ENCODE data around the gene FBXL20. TPM values are rescaled to one million over a fixed set of nuclear protein-coding genes. Genes with fewer than 3 reads are reported as not detected.
"Not testable (repeated sequence)": the region's sequence is repeated elsewhere in the genome, so short reads cannot be mapped to it uniquely, and the experiment has no call there.

The FBXL20 gene
- total and polyA plus RNA-seq, 8 donors = 2.5 to 15.5 (median 7.0) TPM

DNA sequence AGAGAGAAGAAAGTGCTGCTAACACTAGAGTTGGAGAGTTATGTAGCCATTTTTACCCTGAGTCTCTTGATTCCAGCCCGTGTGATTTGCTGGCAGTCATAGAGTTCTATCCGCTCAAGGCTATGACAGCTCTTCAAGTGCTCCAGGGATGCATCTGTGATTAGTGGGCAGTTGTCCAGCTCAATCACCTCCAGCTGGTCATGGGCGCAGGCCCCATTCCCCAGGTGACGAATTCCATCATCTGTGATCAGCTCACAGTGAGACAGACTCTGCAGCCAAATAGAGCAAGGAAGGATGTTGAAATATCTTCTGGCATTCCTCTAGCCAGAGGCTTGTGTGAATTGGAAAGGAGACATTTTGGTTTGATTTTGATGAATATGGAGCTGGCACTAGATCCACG is 137.3 kb downstream of the FBXL20 start:
- H3K4me3 ChIP-seq = no peak overlapping the region
- 81 to 86% methylated on average over 5 of the region's 5 CpGs for WGBS, 2 donors
- no peaks in the 10 kb centered on the region for H3K27me3 ChIP-seq
- no peak for ATAC-seq
- no peaks in the 10 kb centered on the region for H3K4me1 ChIP-seq
- no peaks in the 10 kb centered on the region for H3K9me3 ChIP-seq
- no peak overlapping the region for H3K27ac ChIP-seq
- TF ChIP-seq, protein P1, sequence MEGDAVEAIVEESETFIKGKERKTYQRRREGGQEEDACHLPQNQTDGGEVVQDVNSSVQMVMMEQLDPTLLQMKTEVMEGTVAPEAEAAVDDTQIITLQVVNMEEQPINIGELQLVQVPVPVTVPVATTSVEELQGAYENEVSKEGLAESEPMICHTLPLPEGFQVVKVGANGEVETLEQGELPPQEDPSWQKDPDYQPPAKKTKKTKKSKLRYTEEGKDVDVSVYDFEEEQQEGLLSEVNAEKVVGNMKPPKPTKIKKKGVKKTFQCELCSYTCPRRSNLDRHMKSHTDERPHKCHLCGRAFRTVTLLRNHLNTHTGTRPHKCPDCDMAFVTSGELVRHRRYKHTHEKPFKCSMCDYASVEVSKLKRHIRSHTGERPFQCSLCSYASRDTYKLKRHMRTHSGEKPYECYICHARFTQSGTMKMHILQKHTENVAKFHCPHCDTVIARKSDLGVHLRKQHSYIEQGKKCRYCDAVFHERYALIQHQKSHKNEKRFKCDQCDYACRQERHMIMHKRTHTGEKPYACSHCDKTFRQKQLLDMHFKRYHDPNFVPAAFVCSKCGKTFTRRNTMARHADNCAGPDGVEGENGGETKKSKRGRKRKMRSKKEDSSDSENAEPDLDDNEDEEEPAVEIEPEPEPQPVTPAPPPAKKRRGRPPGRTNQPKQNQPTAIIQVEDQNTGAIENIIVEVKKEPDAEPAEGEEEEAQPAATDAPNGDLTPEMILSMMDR (IDR thresholded peaks at IDR 0.05) = no peak
- peaks cover 3 to 55% (median 7%) of the 10 kb centered on the region in 3 donors for H3K36me3 ChIP-seq
- intact Hi-C loops (cut with DNase I) = no loop called here
- FAIRE-seq = no peak
- DNase-seq = no peak

DNA sequence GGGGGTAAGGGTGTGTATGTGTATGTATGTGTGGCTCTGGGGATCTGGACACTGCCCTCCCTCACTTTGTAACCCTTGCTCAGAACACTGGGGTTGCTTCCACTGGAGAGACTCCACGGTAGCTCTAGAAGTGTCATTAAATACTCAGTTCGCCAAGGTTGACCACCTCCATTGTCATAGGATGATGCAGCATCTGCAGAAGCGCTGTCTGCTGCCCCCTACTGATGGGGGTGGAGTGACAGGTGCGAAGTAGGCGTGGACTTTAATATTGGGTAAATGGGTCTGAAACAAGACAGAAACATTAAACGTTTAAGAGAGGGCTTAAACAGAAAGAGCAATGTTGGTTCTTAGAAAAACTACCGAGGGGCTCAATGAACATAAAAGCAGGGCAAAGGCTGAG is 140.1 kb downstream of the FBXL20 start:
- 78 to 83% methylated on average over 7 of the region's 7 CpGs for WGBS, 2 donors
- Histone ChIP-seq H3K9me3 (no peaks in the 10 kb centered on the region), H3K4me3 (no peak overlapping the region), H3K27me3 (no peaks in the 10 kb centered on the region), H3K36me3 (peaks cover 0 to 47% (median 13%) of the 10 kb centered on the region in 3 donors), H3K4me1 (no peaks in the 10 kb centered on the region), H3K27ac (no peak overlapping the region)
- no peak for FAIRE-seq
- TF ChIP-seq, protein P1 (IDR thresholded peaks at IDR 0.05) = no peak
- no peak for DNase-seq
- no peak for ATAC-seq
- intact Hi-C loops (cut with DNase I) = no loop called here

DNA sequence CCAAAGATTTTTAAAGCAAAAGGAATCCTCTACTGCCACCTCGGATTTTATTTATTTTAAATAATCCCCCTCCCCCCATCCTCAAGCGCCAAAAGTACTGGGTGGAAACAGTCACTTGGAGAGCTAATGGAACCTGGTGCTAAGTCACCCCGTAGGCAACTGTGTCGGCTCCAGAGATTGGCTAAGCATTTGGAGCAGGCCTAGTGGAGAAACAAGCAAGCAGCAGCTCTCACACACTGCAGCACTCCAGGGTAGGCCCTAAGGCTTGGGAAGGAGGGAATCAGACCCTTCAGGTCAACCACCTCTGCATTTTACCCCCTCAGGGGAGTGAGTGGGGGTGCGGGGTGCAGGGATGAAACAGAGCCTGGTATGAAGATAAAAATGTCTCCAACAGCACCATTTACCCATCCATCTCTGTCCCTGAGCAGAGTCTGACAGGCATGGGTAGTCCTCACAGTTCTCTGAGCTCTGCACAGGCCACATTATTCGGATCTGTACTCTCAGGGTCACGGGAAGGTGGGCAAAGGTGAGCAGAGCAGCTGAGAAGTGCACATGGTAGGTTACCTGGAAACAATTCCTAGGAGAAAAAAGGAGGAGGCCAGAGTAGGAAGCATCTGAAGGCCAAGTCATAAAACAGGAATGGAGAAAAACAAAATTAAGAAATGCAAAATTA is 148.5 kb downstream of the FBXL20 start:
- DNase-seq = no peak
- H3K4me1 ChIP-seq = no peaks in the 10 kb centered on the region
- peaks cover 0 to 14% (median 0%) of the 10 kb centered on the region in 3 donors for H3K36me3 ChIP-seq
- H3K9me3 ChIP-seq = no peaks in the 10 kb centered on the region
- WGBS, 2 donors = 81 to 82% methylated on average over 7 of the region's 7 CpGs
- no peaks in the 10 kb centered on the region for H3K27me3 ChIP-seq
- ATAC-seq = no peak
- intact Hi-C loops (cut with DNase I) = no loop called here
- no peak overlapping the region for H3K27ac ChIP-seq
- TF ChIP-seq, protein P1 (IDR thresholded peaks at IDR 0.05) = no peak
- no peak overlapping the region for H3K4me3 ChIP-seq
- FAIRE-seq = no peak

DNA sequence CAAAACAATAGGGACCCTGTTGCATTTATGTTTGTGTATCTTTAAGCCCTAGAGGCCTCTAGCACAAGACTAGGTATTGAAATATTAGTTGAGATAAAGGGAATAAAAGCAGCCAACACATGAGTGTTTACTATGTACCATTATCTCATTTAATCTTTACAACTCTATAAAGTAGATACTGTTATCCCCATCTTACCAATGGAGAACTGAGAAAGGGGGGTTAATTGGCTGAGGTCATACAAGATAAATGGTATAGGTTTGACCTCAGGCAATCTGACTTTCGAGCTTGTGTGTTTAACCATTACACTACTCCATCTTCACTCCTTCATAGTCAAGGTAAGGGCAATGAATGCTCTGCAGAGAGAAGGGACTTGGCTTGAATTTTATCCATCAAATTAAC is 149.4 kb downstream of the FBXL20 start:
- H3K27me3 ChIP-seq = no peaks in the 10 kb centered on the region
- H3K9me3 ChIP-seq = no peaks in the 10 kb centered on the region
- FAIRE-seq (no peak), DNase-seq (no peak), ATAC-seq (no peak)
- no peak overlapping the region for H3K27ac ChIP-seq
- no peak overlapping the region for H3K4me3 ChIP-seq
- intact Hi-C loops (cut with DNase I) = no loop called here
- peaks cover 0 to 14% (median 0%) of the 10 kb centered on the region in 3 donors for H3K36me3 ChIP-seq
- WGBS, 2 donors = 61 to 66% methylated on average over 1 of the region's 1 CpG
- TF ChIP-seq, protein P1 (IDR thresholded peaks at IDR 0.05) = no peak
- H3K4me1 ChIP-seq = no peaks in the 10 kb centered on the region

DNA sequence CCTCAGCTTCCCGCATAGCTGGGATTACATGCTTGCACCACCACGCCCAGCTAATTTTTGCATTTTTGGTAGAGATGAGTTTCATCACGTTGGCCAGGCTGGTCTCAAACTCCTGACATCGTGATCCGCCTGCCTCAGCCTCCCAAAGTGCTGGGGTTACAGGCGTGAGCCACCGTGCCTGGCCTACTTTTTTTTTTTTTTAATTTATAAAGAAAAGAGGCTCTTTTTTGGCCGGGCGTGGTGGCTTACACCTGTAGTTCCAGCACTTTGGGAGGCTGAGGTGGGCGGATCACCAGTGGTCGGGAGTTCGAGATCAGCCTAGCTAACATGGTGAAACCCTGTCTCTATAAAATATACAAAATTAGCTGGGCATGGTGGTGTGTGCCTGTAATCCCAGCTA is 151.3 kb downstream of the FBXL20 start:
- DNase-seq; ATAC-seq; H3K27me3 ChIP-seq; H3K27ac ChIP-seq; H3K4me3 ChIP-seq; FAIRE-seq; H3K9me3 ChIP-seq; intact Hi-C loops (cut with DNase I); H3K4me1 ChIP-seq: not testable (repeated sequence)
- WGBS, 2 donors = 93 to 95% methylated on average over 12 of the region's 12 CpGs
- peaks cover 0 to 14% (median 0%) of the 10 kb centered on the region in 3 donors for H3K36me3 ChIP-seq
